ENCODE measurements around the gene CIAPIN1.

DNA sequence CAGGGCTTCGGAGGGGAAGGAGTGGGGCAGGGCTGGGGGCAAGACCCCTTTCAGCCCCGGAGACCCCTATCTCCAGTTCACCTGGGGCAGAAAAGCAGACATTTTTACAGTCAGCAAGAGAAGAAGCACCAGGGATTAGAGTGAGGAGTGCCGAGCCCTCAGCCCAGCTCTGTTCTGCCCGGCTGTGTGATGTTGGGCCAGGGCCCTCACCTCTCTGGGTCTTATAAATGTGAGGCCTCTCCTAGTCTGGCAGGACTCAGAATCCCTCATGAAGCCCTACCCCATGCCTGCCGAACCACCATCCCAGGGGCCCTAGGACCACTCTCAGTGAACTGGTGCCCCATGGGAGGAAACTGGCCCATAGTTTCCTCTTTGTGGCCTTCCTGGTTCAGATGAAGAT is 62.1 kb downstream of the CIAPIN1 start:
- TF ChIP-seq ZNF274 (IDR thresholded peaks at IDR 0.05; ENCODE audit: low read depth, low read length): no peak
- TF ChIP-seq CTCF (IDR thresholded peaks at IDR 0.05 in 2 of 3, conservative IDR thresholded peaks at IDR 0.05 in 1 of 3; ENCODE audit: borderline replicate concordance in 1 of 3, insufficient read depth in 1 of 3, low read depth in 2 of 3, low read length in 2 of 3): no peak
- no peak for TF ChIP-seq POLR2AphosphoS5 (IDR thresholded peaks at IDR 0.05; ENCODE audit: low read depth, low read length)
- TF ChIP-seq, protein P1, sequence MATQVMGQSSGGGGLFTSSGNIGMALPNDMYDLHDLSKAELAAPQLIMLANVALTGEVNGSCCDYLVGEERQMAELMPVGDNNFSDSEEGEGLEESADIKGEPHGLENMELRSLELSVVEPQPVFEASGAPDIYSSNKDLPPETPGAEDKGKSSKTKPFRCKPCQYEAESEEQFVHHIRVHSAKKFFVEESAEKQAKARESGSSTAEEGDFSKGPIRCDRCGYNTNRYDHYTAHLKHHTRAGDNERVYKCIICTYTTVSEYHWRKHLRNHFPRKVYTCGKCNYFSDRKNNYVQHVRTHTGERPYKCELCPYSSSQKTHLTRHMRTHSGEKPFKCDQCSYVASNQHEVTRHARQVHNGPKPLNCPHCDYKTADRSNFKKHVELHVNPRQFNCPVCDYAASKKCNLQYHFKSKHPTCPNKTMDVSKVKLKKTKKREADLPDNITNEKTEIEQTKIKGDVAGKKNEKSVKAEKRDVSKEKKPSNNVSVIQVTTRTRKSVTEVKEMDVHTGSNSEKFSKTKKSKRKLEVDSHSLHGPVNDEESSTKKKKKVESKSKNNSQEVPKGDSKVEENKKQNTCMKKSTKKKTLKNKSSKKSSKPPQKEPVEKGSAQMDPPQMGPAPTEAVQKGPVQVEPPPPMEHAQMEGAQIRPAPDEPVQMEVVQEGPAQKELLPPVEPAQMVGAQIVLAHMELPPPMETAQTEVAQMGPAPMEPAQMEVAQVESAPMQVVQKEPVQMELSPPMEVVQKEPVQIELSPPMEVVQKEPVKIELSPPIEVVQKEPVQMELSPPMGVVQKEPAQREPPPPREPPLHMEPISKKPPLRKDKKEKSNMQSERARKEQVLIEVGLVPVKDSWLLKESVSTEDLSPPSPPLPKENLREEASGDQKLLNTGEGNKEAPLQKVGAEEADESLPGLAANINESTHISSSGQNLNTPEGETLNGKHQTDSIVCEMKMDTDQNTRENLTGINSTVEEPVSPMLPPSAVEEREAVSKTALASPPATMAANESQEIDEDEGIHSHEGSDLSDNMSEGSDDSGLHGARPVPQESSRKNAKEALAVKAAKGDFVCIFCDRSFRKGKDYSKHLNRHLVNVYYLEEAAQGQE (IDR thresholded peaks at IDR 0.05; ENCODE audit: low read depth): no peak
- no peak for TF ChIP-seq YY1 (IDR thresholded peaks at IDR 0.05; ENCODE audit: extremely low read depth, insufficient replicate concordance, low read depth, low read length)
- no peak for TF ChIP-seq EGR1 (IDR thresholded peaks at IDR 0.05; ENCODE audit: low read depth)
- no peak for TF ChIP-seq POLR2A (IDR thresholded peaks at IDR 0.05; ENCODE audit: borderline replicate concordance, extremely low read depth, insufficient read depth, insufficient read length)
- TF ChIP-seq RAD21 (IDR thresholded peaks at IDR 0.05; ENCODE audit: low read depth): no peak
- no peak for TF ChIP-seq CEBPB (IDR thresholded peaks at IDR 0.05; ENCODE audit: low read depth)
